Measurements from ENCODE around the gene SLAMF7.

GRCh38 chr1:160707236-160708064, 31.6 kb upstream of the SLAMF7 start:
- TF ChIP-seq, protein P1, sequence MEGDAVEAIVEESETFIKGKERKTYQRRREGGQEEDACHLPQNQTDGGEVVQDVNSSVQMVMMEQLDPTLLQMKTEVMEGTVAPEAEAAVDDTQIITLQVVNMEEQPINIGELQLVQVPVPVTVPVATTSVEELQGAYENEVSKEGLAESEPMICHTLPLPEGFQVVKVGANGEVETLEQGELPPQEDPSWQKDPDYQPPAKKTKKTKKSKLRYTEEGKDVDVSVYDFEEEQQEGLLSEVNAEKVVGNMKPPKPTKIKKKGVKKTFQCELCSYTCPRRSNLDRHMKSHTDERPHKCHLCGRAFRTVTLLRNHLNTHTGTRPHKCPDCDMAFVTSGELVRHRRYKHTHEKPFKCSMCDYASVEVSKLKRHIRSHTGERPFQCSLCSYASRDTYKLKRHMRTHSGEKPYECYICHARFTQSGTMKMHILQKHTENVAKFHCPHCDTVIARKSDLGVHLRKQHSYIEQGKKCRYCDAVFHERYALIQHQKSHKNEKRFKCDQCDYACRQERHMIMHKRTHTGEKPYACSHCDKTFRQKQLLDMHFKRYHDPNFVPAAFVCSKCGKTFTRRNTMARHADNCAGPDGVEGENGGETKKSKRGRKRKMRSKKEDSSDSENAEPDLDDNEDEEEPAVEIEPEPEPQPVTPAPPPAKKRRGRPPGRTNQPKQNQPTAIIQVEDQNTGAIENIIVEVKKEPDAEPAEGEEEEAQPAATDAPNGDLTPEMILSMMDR (IDR thresholded peaks at IDR 0.05) = no peak
- TF ChIP-seq POLR2A (IDR thresholded peaks at IDR 0.05) = no peak
